Central memory CD8-positive, alpha-beta T cell (primary cell): ENCODE measurements around the gene PTPN13.

Source experiments
- ATAC-seq: fragments of 150-1000 bp; cut with Tn5 transposase; replicated peaks from 2 replicates; pipeline ENCODE4 v1.10.0; 2022; ENCODE audit warnings: mild to moderate bottlenecking, moderate FRiP score, moderate number of reproducible peaks; ENCODE audit not compliant: poor library complexity, severe bottlenecking; ENCODE audit errors: extremely low read depth
- DNase-seq, 2 donors: peaks; one replicate each; pipeline ENCODE4 v3.0.0; 2021; ENCODE audit warnings: low spot score in 2 of 2
- H3K27ac Mint-ChIP-seq: one replicate; pipeline ENCODE4 v1.8.0; 2022; ENCODE audit warnings: low read depth, mild to moderate bottlenecking, moderate library complexity, mixed read lengths
- H3K27me3 Mint-ChIP-seq: one replicate; pipeline ENCODE4 v1.8.0; 2022; ENCODE audit warnings: mixed read lengths
- H3K36me3 Mint-ChIP-seq: one replicate; pipeline ENCODE4 v1.8.0; 2022; ENCODE audit warnings: mild to moderate bottlenecking, moderate library complexity, mixed read lengths; ENCODE audit not compliant: insufficient read depth
- H3K4me1 Mint-ChIP-seq: one replicate; pipeline ENCODE4 v1.8.0; 2022; ENCODE audit warnings: mixed read lengths
- H3K4me3 Mint-ChIP-seq: one replicate; pipeline ENCODE4 v1.8.0; 2022; ENCODE audit warnings: mild to moderate bottlenecking, moderate library complexity, mixed read lengths
- H3K9me3 Mint-ChIP-seq: one replicate; pipeline ENCODE4 v1.8.0; 2022; ENCODE audit warnings: mixed read lengths

The PTPN13 gene

DNA sequence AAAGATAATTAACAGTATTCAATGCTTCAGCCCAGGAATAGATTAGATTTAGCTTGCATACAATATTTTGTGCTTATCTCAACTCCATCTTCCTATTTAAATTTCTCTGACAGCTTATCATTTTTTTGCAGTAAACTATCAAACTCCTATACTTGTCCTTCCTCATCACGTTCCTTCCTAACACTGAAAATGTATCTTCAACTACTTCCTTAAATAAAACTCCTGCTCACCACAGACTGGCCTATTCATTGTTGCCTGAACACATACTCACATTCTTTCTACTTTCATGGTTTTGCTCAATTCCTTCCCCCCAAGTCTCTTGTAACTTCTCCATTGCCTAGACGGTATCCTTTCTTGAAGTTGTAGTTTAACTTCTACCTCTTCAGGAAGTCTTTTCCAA lies 28.5 kb upstream of the PTPN13 start:
- no peak overlapping the region for H3K4me3 Mint-ChIP-seq
- no peaks in the 10 kb centered on the region for H3K9me3 Mint-ChIP-seq
- ATAC-seq (no peak), DNase-seq (no peak)
- no peaks in the 10 kb centered on the region for H3K36me3 Mint-ChIP-seq
- H3K4me1 Mint-ChIP-seq: no peaks in the 10 kb centered on the region
- no peak overlapping the region for H3K27ac Mint-ChIP-seq
- H3K27me3 Mint-ChIP-seq: no peaks in the 10 kb centered on the region

- no peaks in the 10 kb centered on the region for H3K9me3 Mint-ChIP-seq
- H3K4me1 Mint-ChIP-seq: no peaks in the 10 kb centered on the region
- H3K27ac Mint-ChIP-seq: no peak overlapping the region
- H3K36me3 Mint-ChIP-seq: no peaks in the 10 kb centered on the region
- no peaks in the 10 kb centered on the region for H3K27me3 Mint-ChIP-seq
- ATAC-seq: no peak
- no peak for DNase-seq
- no peak overlapping the region for H3K4me3 Mint-ChIP-seq
These were observed 24.8 kb upstream of the PTPN13 start for GRCh38 chr4:86569103-86569870.

DNA sequence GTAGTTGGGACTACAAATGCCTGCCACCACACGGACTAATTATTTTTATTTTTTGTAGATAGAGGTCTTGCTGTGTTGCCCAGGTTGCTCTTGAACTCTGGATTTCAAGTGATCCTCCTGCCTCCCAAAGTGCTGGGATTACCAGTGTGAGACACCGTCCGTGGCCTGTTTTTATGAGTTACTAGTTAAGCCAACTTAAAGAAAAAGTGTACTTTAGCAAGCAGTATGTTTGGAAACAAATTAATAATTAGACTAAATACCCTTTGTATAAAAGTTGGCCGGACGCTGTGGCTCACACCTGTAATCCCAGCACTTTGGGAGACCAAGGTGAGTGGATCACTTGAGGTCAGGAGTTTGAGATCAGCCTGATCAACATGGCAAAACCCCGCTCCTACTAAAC lies 14.2 kb upstream of the PTPN13 start:
- no peaks in the 10 kb centered on the region for H3K36me3 Mint-ChIP-seq
- ATAC-seq (no peak), DNase-seq (no peak)
- no peaks in the 10 kb centered on the region for H3K27me3 Mint-ChIP-seq
- no peaks in the 10 kb centered on the region for H3K9me3 Mint-ChIP-seq
- no peaks in the 10 kb centered on the region for H3K4me1 Mint-ChIP-seq
- H3K4me3 Mint-ChIP-seq: no peak overlapping the region
- H3K27ac Mint-ChIP-seq: no peak overlapping the region

DNA sequence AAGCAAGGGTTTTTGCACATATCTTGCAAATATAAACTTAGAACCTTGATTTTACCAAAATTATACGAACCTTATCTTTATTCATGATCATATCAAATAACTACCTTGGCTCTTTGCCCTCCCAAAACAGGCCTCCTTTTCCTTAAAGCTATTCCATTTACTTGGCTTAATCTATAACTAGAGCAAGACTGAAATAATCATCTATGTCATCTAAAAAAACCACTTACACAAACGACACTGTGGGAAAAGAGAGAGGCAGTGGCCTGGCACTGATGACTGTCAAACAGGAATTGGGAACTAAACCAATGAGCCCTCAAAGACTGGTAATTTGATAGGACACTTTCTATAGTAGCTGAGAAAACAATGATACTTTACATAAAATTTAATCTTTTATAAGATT lies 11.7 kb upstream of the PTPN13 start:
- H3K27ac Mint-ChIP-seq: no peak overlapping the region
- no peak overlapping the region for H3K4me3 Mint-ChIP-seq

DNA sequence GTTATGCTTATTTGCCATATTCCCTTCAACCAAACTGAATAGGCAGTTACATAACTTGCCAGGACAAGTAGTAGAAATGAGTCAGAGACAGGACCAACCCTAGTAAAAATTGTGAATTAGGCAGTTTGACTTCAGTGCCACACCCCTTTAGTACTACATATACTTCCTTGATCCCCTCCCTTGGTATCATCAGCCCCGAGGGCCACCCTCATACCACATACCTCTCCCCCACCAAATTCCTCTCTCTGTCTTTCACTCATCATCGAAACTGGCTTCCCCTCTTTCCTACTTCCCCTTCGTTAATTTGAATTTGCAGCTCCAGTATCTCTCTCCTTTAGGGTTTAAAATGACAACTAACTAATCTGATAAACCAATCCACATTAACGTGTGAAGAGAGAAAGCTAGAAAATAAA lies 7.9 kb upstream of the PTPN13 start:
- Mint-ChIP-seq H3K4me3 (no peak overlapping the region), H3K27me3 (no peaks in the 10 kb centered on the region), H3K27ac (no peak overlapping the region), H3K4me1 (no peaks in the 10 kb centered on the region), H3K36me3 (peaks cover 2% of the 10 kb centered on the region), H3K9me3 (peaks cover 4% of the 10 kb centered on the region)
- DNase-seq: no peak
- no peak for ATAC-seq

More for the DNA sequence above, 11.7 kb upstream of the PTPN13 start:
- no peaks in the 10 kb centered on the region for H3K9me3 Mint-ChIP-seq
- no peak for DNase-seq
- ATAC-seq: no peak
- H3K27me3 Mint-ChIP-seq: no peaks in the 10 kb centered on the region
- H3K4me1 Mint-ChIP-seq: no peaks in the 10 kb centered on the region
- H3K36me3 Mint-ChIP-seq: no peaks in the 10 kb centered on the region

GRCh38 chr4:86586626-86587380 lies 7.3 kb upstream of the PTPN13 start:
- Mint-ChIP-seq H3K27me3 (no peaks in the 10 kb centered on the region), H3K36me3 (peaks cover 2% of the 10 kb centered on the region)

GRCh38 chr4:86587381-86588140 lies 6.6 kb upstream of the PTPN13 start:
- H3K4me1 Mint-ChIP-seq: no peaks in the 10 kb centered on the region
- H3K27ac Mint-ChIP-seq: no peak overlapping the region

More at GRCh38 chr4:86586626-86587380, 7.3 kb upstream of the PTPN13 start:
- ATAC-seq (no peak), DNase-seq (no peak)
- Mint-ChIP-seq H3K4me1 (no peaks in the 10 kb centered on the region), H3K4me3 (no peak overlapping the region), H3K9me3 (peaks cover 4% of the 10 kb centered on the region), H3K27ac (no peak overlapping the region)

DNA sequence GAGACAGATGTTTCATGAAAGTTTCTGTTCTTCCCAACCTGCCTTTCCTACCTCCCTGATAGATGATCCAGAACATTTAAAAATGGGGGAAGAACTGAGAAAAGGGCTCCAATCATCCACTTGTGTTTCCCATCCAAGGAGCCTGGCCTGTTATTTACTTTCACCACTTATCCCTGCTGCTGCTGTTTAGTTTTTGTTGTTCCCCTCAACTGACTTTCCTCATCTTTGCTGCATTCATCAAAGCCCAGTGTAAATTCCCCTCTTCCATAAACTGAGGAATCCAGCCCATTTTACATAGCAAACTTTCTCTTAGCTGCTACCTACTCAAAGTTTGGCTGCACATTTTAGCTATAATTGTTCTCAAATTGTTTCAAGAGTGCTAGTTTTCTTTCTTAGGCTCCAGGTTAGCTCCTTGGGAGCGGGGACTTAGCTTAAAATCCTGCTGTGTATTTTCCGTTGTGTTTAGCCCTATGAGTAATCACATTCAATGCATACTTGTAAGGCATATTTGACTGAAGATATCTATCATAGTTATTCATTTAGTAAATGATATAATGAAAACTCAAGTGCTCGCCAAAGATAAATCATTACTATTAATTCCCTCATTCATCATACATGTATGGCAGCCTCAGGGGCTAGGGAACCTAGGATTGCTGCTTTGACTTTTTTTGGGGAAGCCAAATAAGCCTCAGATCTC lies 1.4 kb upstream of the PTPN13 start:
- Mint-ChIP-seq H3K36me3 (peaks cover 2% of the 10 kb centered on the region), H3K4me3 (no peak overlapping the region), H3K27ac (no peak overlapping the region), H3K4me1 (peaks cover 9% of the 10 kb centered on the region), H3K9me3 (peaks cover 4% of the 10 kb centered on the region), H3K27me3 (peaks cover 46% of the 10 kb centered on the region)
- DNase-seq (no peak), ATAC-seq (no peak)

More at GRCh38 chr4:86587381-86588140, 6.6 kb upstream of the PTPN13 start:
- H3K4me3 Mint-ChIP-seq: no peak overlapping the region
- ATAC-seq: no peak
- DNase-seq: no peak
- H3K9me3 Mint-ChIP-seq: peaks cover 4% of the 10 kb centered on the region
- peaks cover 2% of the 10 kb centered on the region for H3K36me3 Mint-ChIP-seq
- peaks cover 5% of the 10 kb centered on the region for H3K27me3 Mint-ChIP-seq

GRCh38 chr4:86594559-86595425 lies 677 bp downstream of the PTPN13 start:
- DNase-seq: no peak
- Mint-ChIP-seq H3K27me3 (peaks cover 46% of the 10 kb centered on the region), H3K36me3 (no peaks in the 10 kb centered on the region), H3K4me3 (peak overlapping the region; percentile 46), H3K27ac (no peak overlapping the region), H3K9me3 (no peaks in the 10 kb centered on the region), H3K4me1 (peaks cover 9% of the 10 kb centered on the region)
- peak; percentile 49 for ATAC-seq

DNA sequence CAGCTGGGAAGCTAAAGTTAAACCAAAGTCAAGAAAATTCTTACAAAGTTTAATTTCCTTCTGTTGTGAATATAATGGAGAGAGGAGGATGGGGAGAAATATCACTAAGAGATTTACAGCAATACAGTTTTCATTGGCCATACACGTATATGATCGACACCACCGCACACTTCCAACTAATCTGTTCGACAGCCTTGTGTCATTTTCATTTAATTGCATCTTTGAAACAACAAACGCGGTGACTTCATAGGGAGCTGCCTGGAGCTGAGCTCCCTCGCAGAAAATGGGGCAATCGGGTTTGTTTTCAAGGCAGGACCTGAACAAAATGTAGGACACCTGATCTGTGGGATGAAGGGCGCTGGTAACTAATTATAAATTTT lies 1.3 kb downstream of the PTPN13 start:
- DNase-seq: no peak
- H3K36me3 Mint-ChIP-seq: no peaks in the 10 kb centered on the region
- H3K4me3 Mint-ChIP-seq: peak overlapping the region; percentile 46
- H3K27ac Mint-ChIP-seq: no peak overlapping the region
- peaks cover 9% of the 10 kb centered on the region for H3K4me1 Mint-ChIP-seq
- no peaks in the 10 kb centered on the region for H3K9me3 Mint-ChIP-seq
- H3K27me3 Mint-ChIP-seq: peaks cover 46% of the 10 kb centered on the region
- no peak for ATAC-seq

- no peaks in the 10 kb centered on the region for H3K9me3 Mint-ChIP-seq
- ATAC-seq: no peak
- H3K27me3 Mint-ChIP-seq: peaks cover 46% of the 10 kb centered on the region
- DNase-seq: no peak
- peaks cover 9% of the 10 kb centered on the region for H3K4me1 Mint-ChIP-seq
- peaks cover under 1% of the 10 kb centered on the region for H3K36me3 Mint-ChIP-seq
- H3K27ac Mint-ChIP-seq: no peak overlapping the region
- H3K4me3 Mint-ChIP-seq: no peak overlapping the region
These were observed 2.7 kb downstream of the PTPN13 start for GRCh38 chr4:86596807-86597206.
